Esophagus muscularis mucosa (tissue), 4 donors: ENCODE measurements around the gene WDR38. TPM values are rescaled to one million over a fixed set of nuclear protein-coding genes. Genes with fewer than 3 reads are reported as not detected.

Source experiments
- DNase-seq: peaks from one replicate; pipeline ENCODE4 v3.0.0-alpha.2; 2017; ENCODE audit errors: extremely low spot score
- H3K27ac ChIP-seq, 4 donors: fragments of 200-600 bp; sonication (generic); replicated peaks in 1 of 4; 1 replicate in 3 of 4; 2 replicates in 1 of 4; pipeline ENCODE4 v1.5.1; 2016 to 2019; ENCODE audit warnings: mild to moderate bottlenecking in 1 of 4
- H3K27me3 ChIP-seq, 4 donors: fragments of 200-600 bp; sonication (generic); one replicate each; pipeline versions ENCODE4 v1.5.1 to v1.6.0; 2016 to 2019
- H3K36me3 ChIP-seq, 4 donors: fragments of 200-600 bp; sonication (generic); one replicate each; pipeline ENCODE4 v1.5.1; 2016 to 2019
- H3K4me1 ChIP-seq, 4 donors: fragments of 200-600 bp; sonication (generic); one replicate each; pipeline ENCODE4 v1.5.1; 2016 to 2019
- H3K4me3 ChIP-seq, 4 donors: fragments of 200-600 bp; sonication (generic); 1 replicate in 2 of 4; 2 replicates in 2 of 4; pipeline ENCODE4 v1.5.1; 2016 to 2019; ENCODE audit warnings: mild to moderate bottlenecking in 4 of 4, moderate library complexity in 1 of 4
- H3K9me3 ChIP-seq, 4 donors: fragments of 200-600 bp; sonication (generic); 1 replicate in 3 of 4; 2 replicates in 1 of 4; pipeline ENCODE4 v1.5.1; 2016 to 2019
- EP300 ChIP-seq: sonication (generic); formaldehyde crosslinking; IDR thresholded peaks from one replicate; pipeline ENCODE4 v1.6.1; 2017; ENCODE audit warnings: antibody characterized with exemption
- POLR2A ChIP-seq: fragments of 450-650 bp; IDR thresholded peaks from one replicate; pipeline ENCODE4 v1.6.1; 2017; ENCODE audit warnings: antibody characterized with exemption, moderate library complexity, mild to moderate bottlenecking, low read depth
- POLR2AphosphoS5 ChIP-seq, 2 donors: sonication (generic); formaldehyde crosslinking; IDR thresholded peaks; one replicate each; pipeline ENCODE4 v1.6.1; 2017; ENCODE audit warnings: antibody characterized with exemption in 2 of 2
- WGBS: methylation state at CpG from one replicate; pipeline ENCODE4 v1.1.5; 2018; 5-methylcytosine and 5-hydroxymethylcytosine counted together
- intact Hi-C: fragments of 100-400 bp; cut with DNase I; formaldehyde crosslinking; loops from one replicate; pipeline ENCODE4 v1.15.1; 2023
- total RNA-seq, 4 donors: library from RNA; depleted of rRNA; stranded (reverse); fragments of >200 nt; gene quantifications; one replicate each; pipeline versions ENCODE4 v1.1.0 to v1.2.1, GENCODE V29; 2016
- TF ChIP-seq, protein P1 (sequence below), 3 experiments: fragments of 200-600 bp in 2 of 3; fragments of 450-650 bp in 1 of 3; sonication (generic) in 2 of 3; IDR thresholded peaks; one replicate each; pipeline ENCODE4 v1.5.1; 2017 to 2019; ENCODE audit warnings: antibody characterized with exemption in 3 of 3, mild to moderate bottlenecking in 2 of 3, moderate library complexity in 1 of 3

Gene WDR38
- total RNA-seq, 4 donors from 2014 or later = 0.32 TPM; not detected in 3

DNA sequence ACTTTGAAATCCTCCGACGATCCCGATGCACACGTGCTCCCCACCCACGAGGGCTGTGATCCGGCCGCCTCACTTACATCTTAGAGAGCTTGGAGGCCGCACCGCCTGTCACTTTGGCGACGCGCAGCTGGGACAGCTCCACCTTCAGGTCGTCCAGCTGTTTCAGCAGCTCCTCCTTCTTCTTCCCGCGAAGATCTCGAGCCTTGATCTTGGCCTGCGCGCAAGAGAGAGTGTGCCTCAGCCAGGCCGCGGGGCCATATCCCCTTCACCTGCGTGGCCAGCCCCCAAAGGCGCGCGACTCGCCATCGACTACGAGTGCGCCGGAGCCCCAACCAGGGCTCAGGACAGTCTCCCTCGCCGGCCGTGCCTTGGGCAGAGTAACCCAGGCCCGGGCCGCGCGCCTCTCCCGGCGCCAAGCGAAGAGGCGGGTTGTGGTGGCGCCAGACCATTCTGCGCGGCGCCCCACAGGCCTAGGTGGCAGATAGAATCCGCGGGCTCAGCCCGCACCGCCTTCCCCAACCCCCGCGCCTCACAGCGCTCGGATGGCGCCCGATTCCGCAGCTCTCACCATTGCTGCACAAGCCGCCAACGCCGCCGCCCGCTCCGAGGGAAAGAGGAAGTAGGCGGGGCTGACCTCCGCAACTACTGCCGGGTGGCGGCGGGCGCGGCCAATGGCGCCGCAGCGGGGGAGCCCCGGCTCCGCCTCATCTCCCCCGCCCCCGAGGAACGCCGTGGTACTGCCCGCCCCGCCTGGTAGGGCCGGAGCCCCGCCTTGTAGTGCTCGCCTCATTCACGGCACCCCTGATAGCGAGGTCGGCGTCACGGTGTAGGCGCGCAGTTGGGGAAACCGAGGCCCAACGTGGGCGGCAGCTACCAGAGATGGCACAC is 8.3 kb downstream of the WDR38 start, which contains the start of the genes ARPC5L and RPL35:
ARPC5L (plus strand) TSS at position 789 of the 888 bp plus-strand sequence. CDS start 7,161 bp downstream, outside the sequence.
RPL35 (minus strand) TSS at position 616 of the 888 bp plus-strand sequence; CDS start at position 571, 45 bp downstream.
- Histone ChIP-seq H3K36me3 (peaks cover 35 to 44% (median 41%) of the 10 kb centered on the region in 4 donors), H3K27ac (peak within 1 kb of the TSS; percentile 84 to 89 (median 87)), H3K4me3 (peak within 1 kb of the TSS; percentile 66 to 83 (median 72)), H3K9me3 (no peaks in the 10 kb centered on the region), H3K27me3 (no peaks in the 10 kb centered on the region), H3K4me1 (peaks cover 24 to 41% (median 36%) of the 10 kb centered on the region in 4 donors)
- no peak for TF ChIP-seq EP300
- TF ChIP-seq POLR2A = peak; percentile 79
- TF ChIP-seq, protein P1, sequence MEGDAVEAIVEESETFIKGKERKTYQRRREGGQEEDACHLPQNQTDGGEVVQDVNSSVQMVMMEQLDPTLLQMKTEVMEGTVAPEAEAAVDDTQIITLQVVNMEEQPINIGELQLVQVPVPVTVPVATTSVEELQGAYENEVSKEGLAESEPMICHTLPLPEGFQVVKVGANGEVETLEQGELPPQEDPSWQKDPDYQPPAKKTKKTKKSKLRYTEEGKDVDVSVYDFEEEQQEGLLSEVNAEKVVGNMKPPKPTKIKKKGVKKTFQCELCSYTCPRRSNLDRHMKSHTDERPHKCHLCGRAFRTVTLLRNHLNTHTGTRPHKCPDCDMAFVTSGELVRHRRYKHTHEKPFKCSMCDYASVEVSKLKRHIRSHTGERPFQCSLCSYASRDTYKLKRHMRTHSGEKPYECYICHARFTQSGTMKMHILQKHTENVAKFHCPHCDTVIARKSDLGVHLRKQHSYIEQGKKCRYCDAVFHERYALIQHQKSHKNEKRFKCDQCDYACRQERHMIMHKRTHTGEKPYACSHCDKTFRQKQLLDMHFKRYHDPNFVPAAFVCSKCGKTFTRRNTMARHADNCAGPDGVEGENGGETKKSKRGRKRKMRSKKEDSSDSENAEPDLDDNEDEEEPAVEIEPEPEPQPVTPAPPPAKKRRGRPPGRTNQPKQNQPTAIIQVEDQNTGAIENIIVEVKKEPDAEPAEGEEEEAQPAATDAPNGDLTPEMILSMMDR (IDR thresholded peaks at IDR 0.05) = peak in 2 of 3 experiments; percentile 10 to 26
- peak; percentile 96 to 98 for TF ChIP-seq POLR2AphosphoS5 (IDR thresholded peaks at IDR 0.05)
- intact Hi-C loops = loop anchor here (10.0 kb wide), 1 partner anchor 333 kb away; no protein-coding TSS in a partner anchor
- DNase-seq = peak; percentile 98
- WGBS = under 1% methylated on average over 31 of the region's 92 CpGs

DNA sequence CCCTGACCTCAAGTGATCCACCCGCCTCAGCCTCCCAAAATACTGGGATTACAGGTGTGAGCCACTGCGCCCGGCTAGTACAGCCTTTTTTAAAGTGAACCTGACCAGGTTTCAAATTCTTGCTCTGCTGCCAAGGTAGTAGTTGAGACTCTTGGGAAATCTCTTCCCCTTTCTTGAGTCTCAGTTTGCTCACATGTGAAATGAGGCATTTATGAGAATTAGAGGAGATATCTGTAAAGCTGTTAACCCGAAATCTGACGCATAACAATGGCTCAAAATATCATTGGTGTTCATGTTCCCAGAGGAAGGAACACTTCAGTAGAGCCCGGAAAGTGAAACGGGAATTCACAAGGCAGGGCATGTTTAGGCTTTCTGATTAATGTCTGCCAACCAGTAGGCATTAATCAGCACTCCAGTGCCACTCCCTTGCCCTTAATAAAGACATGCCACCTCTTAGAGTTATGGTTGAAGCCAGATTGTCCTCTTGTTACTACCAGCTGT is 10.2 kb downstream of the WDR38 start:
- H3K27ac ChIP-seq = peak overlapping the region in 1 of 4 donors; percentile 13
- DNase-seq = no peak
- 77% methylated on average over 7 of the region's 7 CpGs for WGBS
- H3K4me3 ChIP-seq = no peak overlapping the region
- peak in 1 of 2 donors; percentile 10 for TF ChIP-seq POLR2AphosphoS5 (IDR thresholded peaks at IDR 0.05)
- no peak for TF ChIP-seq EP300
- peaks cover 34 to 49% (median 45%) of the 10 kb centered on the region in 4 donors for H3K4me1 ChIP-seq
- no peaks in the 10 kb centered on the region for H3K27me3 ChIP-seq
- H3K36me3 ChIP-seq = peaks cover 22 to 25% (median 23%) of the 10 kb centered on the region in 4 donors
- intact Hi-C loops = loop anchor here (10.0 kb wide), 1 partner anchor 331 kb away; no protein-coding TSS in a partner anchor
- H3K9me3 ChIP-seq = no peaks in the 10 kb centered on the region

DNA sequence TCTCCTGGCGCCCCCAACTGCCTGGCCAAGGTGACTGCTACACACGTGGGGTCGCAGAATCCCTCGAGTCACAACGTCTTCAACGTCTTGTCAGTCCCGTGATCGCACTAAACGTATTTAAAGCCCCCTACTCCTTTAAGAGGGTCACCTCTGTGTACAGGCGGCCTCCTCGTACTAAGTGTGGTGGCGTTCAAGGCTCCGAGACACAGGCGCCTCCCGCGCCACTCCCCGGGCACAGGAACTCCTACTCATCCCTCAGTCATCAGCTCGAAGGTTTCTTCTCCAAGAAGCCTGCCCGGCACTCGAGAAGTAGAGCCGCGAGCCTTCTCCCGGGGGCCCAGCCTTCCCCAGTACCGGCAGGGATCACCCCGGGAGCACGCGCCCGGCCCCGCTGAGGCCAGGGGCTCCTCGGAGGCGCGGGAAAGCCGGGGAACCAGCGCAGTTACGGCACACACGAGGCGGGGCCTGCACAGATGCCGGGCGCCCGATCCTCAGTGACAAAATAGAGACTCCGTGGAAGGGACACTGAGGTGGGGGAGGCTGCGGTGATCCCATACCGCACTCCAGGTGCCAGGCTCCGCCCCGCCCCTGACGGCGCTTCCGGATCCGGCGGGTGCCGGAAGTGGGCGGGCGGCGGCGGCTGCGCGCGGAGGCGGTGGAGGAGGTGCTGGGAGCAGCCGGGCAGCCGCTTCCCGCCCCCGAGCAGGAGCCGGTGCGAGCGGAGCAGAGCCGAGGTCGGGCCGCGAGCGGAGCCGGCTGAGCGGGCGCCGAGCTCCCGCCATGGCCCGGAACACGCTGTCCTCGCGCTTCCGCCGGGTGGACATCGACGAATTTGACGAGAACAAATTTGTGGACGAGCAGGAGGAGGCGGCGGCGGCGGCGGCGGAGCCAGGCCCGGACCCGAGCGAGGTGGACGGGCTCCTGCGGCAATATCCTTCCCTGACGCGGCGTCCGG is 15.5 kb downstream of the WDR38 start:
- H3K27ac ChIP-seq = peak overlapping the region; percentile 88 to 98 (median 92)
- H3K4me3 ChIP-seq = peak overlapping the region; percentile 74 to 94 (median 88)
- DNase-seq = peak; percentile 96
- WGBS = under 1% methylated on average over 64 of the region's 101 CpGs
- H3K9me3 ChIP-seq = no peaks in the 10 kb centered on the region
- peaks cover 0 to 6% (median 5%) of the 10 kb centered on the region in 4 donors for H3K36me3 ChIP-seq
- no peaks in the 10 kb centered on the region for H3K27me3 ChIP-seq
- H3K4me1 ChIP-seq = peaks cover 50 to 56% (median 51%) of the 10 kb centered on the region in 4 donors
- TF ChIP-seq EP300 (no peak), POLR2A (peak; percentile 94), POLR2AphosphoS5 (IDR thresholded peaks at IDR 0.05) (peak; percentile 92 to 97)
- intact Hi-C loops = loop anchor here (10.0 kb wide), 1 partner anchor 326 kb away; no protein-coding TSS in a partner anchor

DNA sequence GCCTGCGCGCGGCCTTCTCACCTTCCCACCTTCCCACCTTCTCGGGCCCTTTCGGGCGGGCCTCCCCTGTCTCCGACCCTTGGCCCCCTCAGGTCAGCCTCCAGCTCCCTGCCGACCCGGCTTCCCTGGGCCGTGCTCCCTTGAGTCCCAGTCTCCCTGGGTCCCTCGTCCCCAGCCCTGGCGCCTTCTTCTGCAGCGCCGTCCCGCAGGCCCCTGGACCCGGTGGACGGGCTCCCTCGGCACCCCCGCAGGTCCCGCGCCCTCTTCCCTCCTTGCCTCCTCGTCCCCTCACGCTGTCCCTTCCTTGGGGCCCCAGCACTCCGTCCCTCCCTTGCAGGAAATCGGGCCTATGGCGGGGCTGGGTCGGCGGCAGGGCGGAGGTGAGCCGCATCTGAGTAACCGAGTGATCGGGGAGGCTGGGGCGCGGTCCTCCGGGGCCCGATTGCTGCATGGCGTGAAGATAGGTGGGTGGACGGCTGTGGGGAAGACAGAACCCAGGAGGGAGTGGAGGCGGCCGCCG is 16.3 kb downstream of the WDR38 start:
- no peak for DNase-seq
- TF ChIP-seq POLR2AphosphoS5 (IDR thresholded peaks at IDR 0.05) (no peak), POLR2A (no peak), EP300 (no peak)
- TF ChIP-seq, protein P1 (IDR thresholded peaks at IDR 0.05) = no peak
- under 1% methylated on average over 25 of the region's 41 CpGs for WGBS
- Histone ChIP-seq H3K9me3 (no peaks in the 10 kb centered on the region), H3K27ac (peak overlapping the region; percentile 88 to 98 (median 92)), H3K4me3 (peak overlapping the region; percentile 74 to 94 (median 88)), H3K27me3 (no peaks in the 10 kb centered on the region), H3K36me3 (peaks cover 0 to 14% (median 12%) of the 10 kb centered on the region in 4 donors), H3K4me1 (peaks cover 50 to 64% (median 56%) of the 10 kb centered on the region in 4 donors)
- intact Hi-C loops = loop anchor here (10.0 kb wide), 1 partner anchor 325 kb away; no protein-coding TSS in a partner anchor
